Neuronal stem cell (in vitro differentiated cells): Measurements from ENCODE around the gene DPY19L3.

ENCODE experiments used
- DNase-seq: peaks from one replicate; pipeline ENCODE4 v3.0.0-alpha.2; 2013; ENCODE audit warnings: low spot score
- H2AFZ ChIP-seq: one replicate; pipeline ENCODE4 v1.6.1; 2013; ENCODE audit warnings: mild to moderate bottlenecking, low read length, inconsistent platforms
- H2AK5ac ChIP-seq: 2 replicates; pipeline ENCODE4 v1.6.1; 2013; ENCODE audit warnings: low read depth, mild to moderate bottlenecking, inconsistent platforms, low read length, moderate library complexity, mixed read lengths
- H2BK120ac ChIP-seq: 2 replicates; pipeline ENCODE4 v1.6.1; 2013; ENCODE audit warnings: low read depth, mild to moderate bottlenecking, inconsistent platforms, low read length, moderate library complexity, mixed read lengths
- H2BK12ac ChIP-seq: one replicate; pipeline ENCODE4 v1.6.1; 2013; ENCODE audit warnings: low read length, inconsistent platforms
- H2BK15ac ChIP-seq: 2 replicates; pipeline ENCODE4 v1.6.1; 2013; ENCODE audit warnings: mild to moderate bottlenecking, low read length, inconsistent platforms, mixed read lengths
- H2BK5ac ChIP-seq: one replicate; pipeline ENCODE4 v1.6.1; 2013; ENCODE audit warnings: inconsistent platforms, mild to moderate bottlenecking, low read length, moderate library complexity
- H3K14ac ChIP-seq: one replicate; pipeline ENCODE4 v1.6.1; 2013; ENCODE audit warnings: low read length, inconsistent platforms
- H3K18ac ChIP-seq: 2 replicates; pipeline ENCODE4 v1.6.1; 2013; ENCODE audit warnings: low read length, inconsistent platforms
- H3K23ac ChIP-seq: 2 replicates; pipeline ENCODE4 v1.6.1; 2013; ENCODE audit warnings: low read depth, mild to moderate bottlenecking, mixed read lengths, low read length, inconsistent platforms; ENCODE audit not compliant: poor library complexity
- H3K27ac ChIP-seq: replicated peaks from 3 replicates; pipeline ENCODE4 v1.5.1; 2013; ENCODE audit warnings: low read length, inconsistent platforms
- H3K27me3 ChIP-seq, 3 experiments: 2 replicates each; pipeline ENCODE4 v1.6.1; 2013; ENCODE audit warnings: low read length in 3 of 3, mild to moderate bottlenecking in 2 of 3, inconsistent platforms in 1 of 3, low read depth in 1 of 3, mixed read lengths in 1 of 3, moderate library complexity in 1 of 3; ENCODE audit not compliant: control insufficient read depth in 3 of 3, insufficient read depth in 3 of 3
- H3K36me3 ChIP-seq, 2 donors: replicated peaks in 1 of 2; 2 replicates each; pipeline ENCODE4 v1.6.1; 2013; ENCODE audit warnings: low read length in 2 of 2; ENCODE audit not compliant: control insufficient read depth in 2 of 2, insufficient read depth in 2 of 2
- H3K4ac ChIP-seq: 2 replicates; pipeline ENCODE4 v1.6.1; 2013; ENCODE audit warnings: inconsistent platforms, mild to moderate bottlenecking, low read length, moderate library complexity
- H3K4me1 ChIP-seq, 2 donors: 1 replicate in 1 of 2; 2 replicates in 1 of 2; pipeline ENCODE4 v1.6.1; 2013; ENCODE audit warnings: low read length in 2 of 2, low read depth in 1 of 2; ENCODE audit not compliant: control insufficient read depth in 2 of 2, insufficient read depth in 1 of 2
- H3K4me2 ChIP-seq: one replicate; pipeline ENCODE4 v1.6.1; 2013; ENCODE audit warnings: mild to moderate bottlenecking, low read length, inconsistent platforms; ENCODE audit not compliant: insufficient read depth, poor library complexity, severe bottlenecking
- H3K4me3 ChIP-seq, 2 donors: 2 replicates each; pipeline ENCODE4 v1.5.1; 2013; ENCODE audit warnings: low read length in 2 of 2, mild to moderate bottlenecking in 2 of 2, inconsistent platforms in 1 of 2, moderate library complexity in 1 of 2
- H3K79me1 ChIP-seq: one replicate; pipeline ENCODE4 v1.6.1; 2013; ENCODE audit warnings: low read depth, mild to moderate bottlenecking, inconsistent platforms, low read length, moderate library complexity
- H3K9ac ChIP-seq: one replicate; pipeline ENCODE4 v1.6.1; 2013; ENCODE audit warnings: mild to moderate bottlenecking, low read depth, low read length, inconsistent platforms; ENCODE audit not compliant: poor library complexity
- H3K9me3 ChIP-seq, 2 donors: replicated peaks in 1 of 2; 2 replicates each; pipeline versions ENCODE3 to v1.6.1; 2013; ENCODE audit warnings: low read length in 2 of 2, mild to moderate bottlenecking in 2 of 2, inconsistent platforms in 1 of 2, low read depth in 1 of 2, mixed read lengths in 1 of 2, moderate library complexity in 1 of 2; ENCODE audit not compliant: control insufficient read depth in 2 of 2, insufficient read depth in 1 of 2
- H4K8ac ChIP-seq: one replicate; pipeline ENCODE4 v1.6.1; 2013; ENCODE audit warnings: low read depth, mild to moderate bottlenecking, inconsistent platforms, low read length, moderate library complexity
- H4K91ac ChIP-seq: one replicate; pipeline ENCODE4 v1.6.1; 2013; ENCODE audit warnings: low read length, low read depth, mild to moderate bottlenecking, inconsistent platforms; ENCODE audit not compliant: poor library complexity
- WGBS, 2 donors: extraction: QIAGEN DNeasy Blood & Tissue Kit; methylation state at CpG; one replicate each; pipeline ENCODE4 v1.1.7; 2013; ENCODE audit warnings: missing lambda C conversion rate in 2 of 2, mixed read lengths in 1 of 2; ENCODE audit not compliant: insufficient read length in 2 of 2, insufficient replicate concordance in 1 of 2; ENCODE audit errors: extremely low coverage in 2 of 2; 5-methylcytosine and 5-hydroxymethylcytosine counted together

Gene DPY19L3

GRCh38 chr19:32458500-32459123 is 53.0 kb downstream of the DPY19L3 start:
- Histone ChIP-seq H3K9ac (no peak overlapping the region), H3K4ac (no peak overlapping the region), H3K4me3 (no peak overlapping the region), H4K91ac (no peak overlapping the region), H2BK5ac (no peak overlapping the region), H3K4me2 (no peak overlapping the region), H2BK12ac (no peak overlapping the region), H2AK5ac (no peak overlapping the region), H3K4me1 (no peaks in the 10 kb centered on the region), H4K8ac (no peak overlapping the region), H2BK120ac (no peak overlapping the region), H3K23ac (no peak overlapping the region), H3K36me3 (peaks cover 7 to 96% of the 10 kb centered on the region in 2 donors), H3K9me3 (no peaks in the 10 kb centered on the region), H3K79me1 (no peaks in the 10 kb centered on the region), H3K18ac (no peak overlapping the region), H3K14ac (no peak overlapping the region), H2AFZ (no peak overlapping the region), H3K27ac (no peak overlapping the region), H3K27me3 (no peaks in the 10 kb centered on the region), H2BK15ac (no peak overlapping the region)
- DNase-seq: no peak
- WGBS, 2 donors: no CpG with 5 or more reads among the region's 4 CpGs

DNA sequence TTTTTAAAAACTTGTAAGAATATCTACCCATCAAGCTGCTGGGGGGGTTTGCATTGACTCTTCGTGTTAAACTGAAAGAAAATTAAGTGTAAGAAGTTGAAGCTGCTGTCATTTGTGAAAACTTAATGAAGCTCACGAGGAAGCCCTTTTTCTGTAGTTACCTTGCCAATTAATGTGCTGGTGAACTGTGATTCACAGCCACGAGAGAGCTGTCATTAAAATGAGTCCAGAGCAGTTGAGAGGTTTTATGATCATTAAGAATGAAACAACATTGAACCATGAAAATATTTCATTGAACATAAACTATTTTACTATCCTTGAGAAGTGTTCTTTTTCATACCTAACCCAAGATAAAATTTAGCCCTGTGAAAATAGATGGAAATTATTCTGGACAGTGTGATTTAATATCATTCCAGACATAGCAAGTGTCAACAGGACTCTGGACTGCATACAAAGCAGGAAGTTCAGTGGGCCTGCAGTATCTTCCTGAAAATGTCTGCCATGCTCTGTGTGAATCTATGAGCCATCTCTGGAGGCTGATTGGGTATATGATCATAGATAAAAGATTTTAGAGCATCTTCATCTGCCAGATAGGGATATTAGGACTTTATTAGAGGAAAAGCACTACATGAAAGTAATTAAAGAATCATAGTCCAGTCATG is 53.8 kb downstream of the DPY19L3 start:
- no peak overlapping the region for H3K27ac ChIP-seq
- DNase-seq: no peak
- H3K4me3 ChIP-seq: no peak overlapping the region
- no peak overlapping the region for H2AFZ ChIP-seq
- no peak overlapping the region for H4K8ac ChIP-seq
- H2BK15ac ChIP-seq: no peak overlapping the region
- H3K27me3 ChIP-seq: no peaks in the 10 kb centered on the region
- no peak overlapping the region for H4K91ac ChIP-seq
- WGBS, 2 donors: no CpG with 5 or more reads among the region's 3 CpGs
- H3K79me1 ChIP-seq: no peaks in the 10 kb centered on the region
- no peak overlapping the region for H3K14ac ChIP-seq
- H3K4me2 ChIP-seq: no peak overlapping the region
- H3K4me1 ChIP-seq: no peaks in the 10 kb centered on the region
- H3K36me3 ChIP-seq: peaks cover 7 to 94% of the 10 kb centered on the region in 2 donors
- H3K18ac ChIP-seq: no peak overlapping the region
- no peak overlapping the region for H2BK5ac ChIP-seq
- H3K4ac ChIP-seq: no peak overlapping the region
- no peak overlapping the region for H3K9ac ChIP-seq
- H2AK5ac ChIP-seq: no peak overlapping the region
- H3K23ac ChIP-seq: no peak overlapping the region
- no peaks in the 10 kb centered on the region for H3K9me3 ChIP-seq
- no peak overlapping the region for H2BK120ac ChIP-seq
- no peak overlapping the region for H2BK12ac ChIP-seq

- Histone ChIP-seq H2AK5ac (no peak overlapping the region), H3K4me3 (no peak overlapping the region), H3K79me1 (no peaks in the 10 kb centered on the region), H2BK5ac (no peak overlapping the region), H2BK15ac (no peak overlapping the region), H3K23ac (no peak overlapping the region), H3K36me3 (peaks cover 7 to 94% of the 10 kb centered on the region in 2 donors), H3K4ac (no peak overlapping the region), H2BK120ac (no peak overlapping the region), H4K91ac (no peak overlapping the region), H3K4me2 (no peak overlapping the region), H3K27ac (no peak overlapping the region), H2BK12ac (no peak overlapping the region), H3K9me3 (no peaks in the 10 kb centered on the region), H3K14ac (no peak overlapping the region), H2AFZ (no peak overlapping the region), H3K9ac (no peak overlapping the region), H3K4me1 (no peaks in the 10 kb centered on the region), H3K27me3 (no peaks in the 10 kb centered on the region), H3K18ac (no peak overlapping the region), H4K8ac (no peak overlapping the region)
- DNase-seq: no peak
- WGBS, 2 donors: no CpG with 5 or more reads among the region's 3 CpGs
These were observed 54.9 kb downstream of the DPY19L3 start for GRCh38 chr19:32460476-32460875.

DNA sequence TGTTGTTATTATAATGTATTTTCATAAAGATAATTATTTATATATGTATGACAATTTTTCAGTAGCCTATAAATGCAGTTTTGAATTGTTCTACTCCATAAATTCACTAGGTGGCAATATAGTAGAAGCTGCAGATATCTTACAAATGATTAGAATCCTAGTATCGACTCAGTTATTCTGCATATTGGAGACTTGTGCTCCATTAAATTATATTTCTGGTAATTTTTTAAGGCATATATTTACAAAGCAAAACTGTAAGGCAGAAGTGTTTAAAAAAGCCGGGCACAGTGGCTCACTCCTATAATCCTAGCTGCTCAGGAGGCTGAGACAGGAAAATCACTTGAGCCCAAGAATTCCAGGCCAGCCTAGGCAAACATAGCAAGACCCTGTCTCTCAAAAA is 58.7 kb downstream of the DPY19L3 start:
- Histone ChIP-seq H3K9me3 (no peaks in the 10 kb centered on the region), H3K4me1 (no peaks in the 10 kb centered on the region), H3K4me3 (no peak overlapping the region), H3K79me1 (no peaks in the 10 kb centered on the region), H3K14ac (no peak overlapping the region), H2AK5ac (no peak overlapping the region), H4K8ac (no peak overlapping the region), H3K4ac (no peak overlapping the region), H3K27me3 (no peaks in the 10 kb centered on the region), H3K36me3 (peaks cover 2 to 94% of the 10 kb centered on the region in 2 donors), H4K91ac (no peak overlapping the region), H2AFZ (no peak overlapping the region), H2BK15ac (no peak overlapping the region), H3K4me2 (no peak overlapping the region), H2BK12ac (no peak overlapping the region), H3K23ac (no peak overlapping the region), H2BK5ac (no peak overlapping the region), H3K9ac (no peak overlapping the region), H2BK120ac (no peak overlapping the region), H3K18ac (no peak overlapping the region), H3K27ac (no peak overlapping the region)
- WGBS, 2 donors: no CpG with 5 or more reads among the region's 2 CpGs
- no peak for DNase-seq
